ENCODE measurements around the gene OXSR1.

- TF ChIP-seq EZH2 (IDR thresholded peaks at IDR 0.05) (no peak), POLR2AphosphoS5 (IDR thresholded peaks at IDR 0.05; ENCODE audit: borderline replicate concordance, low read depth, low read length) (no peak)
These were observed 29.0 kb upstream of the OXSR1 start for GRCh38 chr3:38136393-38136776.

Data from SK-N-MC (cell line).